ENCODE results near the gene TRIP6. TPM values are rescaled to one million over a fixed set of nuclear protein-coding genes. Genes with fewer than 3 reads are reported as not detected.

Gene TRIP6
- total RNA-seq, 1 donor from 2014 or later: 56.5 TPM

DNA sequence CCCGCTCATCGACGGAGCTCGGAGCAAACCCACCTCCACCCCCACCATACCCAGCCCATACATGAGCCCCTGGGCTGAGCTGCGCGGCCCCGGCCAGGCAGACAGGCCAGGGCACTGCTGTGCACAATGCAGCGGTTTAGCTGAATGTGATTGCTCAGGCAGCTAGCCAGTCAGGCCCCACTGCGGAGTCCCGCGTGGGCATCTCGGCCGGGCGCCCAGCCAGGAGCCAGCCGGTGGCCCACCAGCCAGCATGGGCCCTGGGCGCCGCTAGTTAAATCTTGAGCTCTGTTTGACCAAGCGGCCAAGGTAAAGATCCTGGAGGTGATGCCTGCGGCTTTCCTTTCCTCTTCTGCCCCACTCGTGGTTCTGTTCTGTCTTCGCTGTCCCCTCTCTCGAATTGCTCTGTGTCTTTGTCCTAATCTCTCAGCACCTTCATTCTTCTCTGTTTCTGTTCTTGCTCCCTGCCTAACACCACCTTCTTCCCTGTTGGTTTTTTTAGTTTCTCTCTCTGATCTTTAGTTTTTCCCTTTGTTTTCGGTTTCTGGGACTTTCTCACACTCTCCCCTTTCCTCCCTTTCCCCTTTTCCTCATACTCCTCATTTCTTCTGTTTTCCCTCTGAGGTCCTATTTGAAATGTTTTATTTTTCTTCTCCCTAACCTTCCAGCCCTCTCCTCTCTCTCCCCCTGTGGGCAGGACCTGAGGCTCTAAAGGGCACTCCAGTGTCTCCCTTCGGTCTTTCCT, 15.8 kb downstream of the TRIP6 start:
- Histone ChIP-seq H3K4me1 (peaks cover 25% of the 10 kb centered on the region), H3K27ac (no peak overlapping the region), H3K9me3 (no peaks in the 10 kb centered on the region), H3K27me3 (ENCODE audit: low read depth) (no peaks in the 10 kb centered on the region), H3K36me3 (peaks cover 99% of the 10 kb centered on the region), H3K4me3 (no peak overlapping the region)
- DNase-seq (no peak), ATAC-seq (no peak)
- intact Hi-C loops (cut with DNase I): no loop called here
- no peak for TF ChIP-seq CTCF (IDR thresholded peaks at IDR 0.05)

DNA sequence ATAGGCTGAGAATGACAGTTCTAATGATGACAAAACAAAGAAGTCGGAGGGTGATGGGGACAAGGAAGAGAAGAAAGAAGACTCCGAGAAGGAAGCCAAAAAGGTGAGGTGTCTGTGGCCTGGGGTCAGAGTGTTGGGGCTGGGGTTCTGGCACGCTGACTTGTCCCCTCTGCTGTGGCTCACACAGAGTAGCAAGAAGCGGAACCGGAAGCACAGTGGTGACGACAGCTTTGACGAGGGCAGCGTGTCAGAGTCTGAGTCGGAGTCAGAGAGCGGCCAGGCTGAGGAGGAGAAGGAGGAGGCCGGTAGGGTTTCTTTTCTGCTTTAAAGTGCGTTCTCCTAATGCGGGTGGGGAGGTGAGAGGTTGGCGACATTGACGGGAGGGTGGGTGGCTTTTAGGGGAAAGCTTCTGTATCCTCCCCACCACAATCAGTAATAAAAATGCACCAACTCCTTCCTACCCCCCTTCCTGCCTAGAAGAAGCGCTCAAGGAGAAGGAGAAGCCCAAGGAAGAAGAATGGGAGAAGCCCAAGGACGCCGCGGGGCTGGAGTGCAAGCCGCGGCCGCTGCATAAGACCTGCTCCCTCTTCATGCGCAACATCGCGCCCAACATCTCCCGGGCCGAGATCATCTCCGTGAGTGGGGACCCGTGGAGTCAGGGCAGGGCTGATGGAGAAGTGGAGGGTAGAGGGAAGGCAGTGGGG, 17.7 kb downstream of the TRIP6 start:
- ATAC-seq: no peak
- Histone ChIP-seq H3K4me3 (no peak overlapping the region), H3K36me3 (peaks cover 88% of the 10 kb centered on the region), H3K27me3 (ENCODE audit: low read depth) (no peaks in the 10 kb centered on the region), H3K27ac (no peak overlapping the region), H3K4me1 (peaks cover 27% of the 10 kb centered on the region), H3K9me3 (no peaks in the 10 kb centered on the region)
- intact Hi-C loops (cut with DNase I): no loop called here
- no peak for DNase-seq
- no peak for TF ChIP-seq CTCF (IDR thresholded peaks at IDR 0.05)

- Histone ChIP-seq H3K9me3 (no peaks in the 10 kb centered on the region), H3K27me3 (ENCODE audit: low read depth) (no peaks in the 10 kb centered on the region), H3K4me1 (peaks cover 30% of the 10 kb centered on the region), H3K36me3 (peaks cover 81% of the 10 kb centered on the region), H3K27ac (no peak overlapping the region), H3K4me3 (no peak overlapping the region)
- ATAC-seq (no peak), DNase-seq (no peak)
- no peak for TF ChIP-seq CTCF (IDR thresholded peaks at IDR 0.05)
- intact Hi-C loops (cut with DNase I): no loop called here
These were observed 18.4 kb downstream of the TRIP6 start for GRCh38 chr7:100885440-100886141.

DNA sequence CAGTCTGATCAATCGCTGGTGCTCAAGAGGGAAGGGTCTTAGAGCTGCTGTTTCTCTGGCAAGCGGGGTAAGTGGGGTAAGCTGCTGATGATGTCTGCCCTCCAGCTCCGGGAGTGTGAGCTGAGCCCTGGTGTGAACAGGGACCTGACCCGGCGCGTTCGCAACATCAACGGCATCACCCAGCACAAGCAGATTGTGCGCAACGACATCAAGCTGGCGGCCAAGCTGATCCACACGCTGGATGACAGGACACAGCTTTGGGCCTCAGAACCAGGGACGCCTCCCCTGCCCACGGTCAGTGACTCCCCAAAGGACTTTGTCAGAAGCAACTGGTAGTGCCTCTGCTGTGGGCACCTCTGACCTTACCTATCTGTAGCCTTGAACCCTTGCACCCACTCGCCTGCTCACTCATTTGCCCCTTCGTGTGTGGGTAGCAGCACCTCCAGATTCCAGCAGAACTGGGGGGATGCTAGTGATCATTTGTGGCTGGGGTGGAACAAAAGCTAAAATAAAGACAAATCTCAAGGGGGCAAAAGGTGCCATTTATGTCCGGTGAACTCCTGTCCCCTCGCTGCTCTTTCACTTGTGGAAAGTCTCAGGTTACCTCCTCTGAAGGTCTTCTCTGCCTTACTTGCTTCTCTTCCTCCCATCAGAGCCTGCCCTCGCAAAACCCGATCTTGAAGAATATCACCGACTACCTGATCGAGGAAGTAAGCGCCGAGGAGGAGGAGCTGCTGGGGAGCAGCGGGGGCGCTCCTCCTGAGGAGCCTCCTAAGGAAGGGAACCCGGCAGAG, 19.2 kb downstream of the TRIP6 start:
- no peak for DNase-seq
- Histone ChIP-seq H3K9me3 (no peaks in the 10 kb centered on the region), H3K36me3 (peaks cover 74% of the 10 kb centered on the region), H3K27me3 (ENCODE audit: low read depth) (peaks cover 6% of the 10 kb centered on the region), H3K4me3 (no peak overlapping the region), H3K4me1 (peaks cover 37% of the 10 kb centered on the region), H3K27ac (peak overlapping the region; percentile 60)
- ATAC-seq: no peak
- no peak for TF ChIP-seq CTCF (IDR thresholded peaks at IDR 0.05)
- intact Hi-C loops (cut with DNase I): no loop called here

DNA sequence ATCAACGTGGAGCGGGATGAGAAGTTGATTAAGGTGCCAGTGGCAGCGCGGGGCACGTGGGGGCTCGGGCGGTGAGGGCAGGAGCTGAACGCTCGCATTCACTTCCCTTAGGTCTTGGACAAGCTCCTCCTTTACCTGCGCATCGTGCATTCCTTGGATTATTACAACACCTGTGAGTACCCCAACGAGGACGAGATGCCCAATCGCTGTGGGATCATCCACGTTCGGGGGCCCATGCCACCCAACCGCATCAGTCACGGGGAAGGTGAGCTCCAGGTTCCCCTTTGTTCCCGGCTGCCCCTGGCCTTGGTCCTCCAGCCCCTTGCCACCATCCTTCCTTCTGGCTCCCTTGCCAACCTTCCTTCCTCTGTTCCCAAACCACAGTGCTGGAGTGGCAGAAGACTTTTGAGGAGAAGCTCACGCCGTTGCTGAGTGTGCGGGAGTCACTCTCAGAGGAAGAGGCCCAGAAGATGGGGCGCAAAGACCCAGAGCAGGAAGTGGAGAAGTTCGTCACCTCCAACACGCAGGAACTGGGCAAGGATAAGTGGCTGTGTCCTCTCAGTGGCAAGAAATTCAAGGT, 19.8 kb downstream of the TRIP6 start:
- H3K4me1 ChIP-seq: peaks cover 38% of the 10 kb centered on the region
- peak overlapping the region; percentile 60 for H3K27ac ChIP-seq
- DNase-seq: no peak
- peaks cover 6% of the 10 kb centered on the region for H3K27me3 ChIP-seq (ENCODE audit: low read depth)
- ATAC-seq: no peak
- H3K36me3 ChIP-seq: peaks cover 67% of the 10 kb centered on the region
- intact Hi-C loops (cut with DNase I): no loop called here
- no peak overlapping the region for H3K4me3 ChIP-seq
- TF ChIP-seq CTCF (IDR thresholded peaks at IDR 0.05): no peak
- H3K9me3 ChIP-seq: no peaks in the 10 kb centered on the region

Data from lower lobe of right lung (tissue), 2 donors.